CD4-positive, alpha-beta T cell treated with Interleukin-15 for 1 hour (primary cell): ENCODE results near the gene ATPAF1.
"Not testable (repeated sequence)": the region's sequence is repeated elsewhere in the genome, so short reads cannot be mapped to it uniquely, and the experiment has no call there.

Source experiments
- DNase-seq: peaks from one replicate; pipeline ENCODE4 v3.0.0-alpha.2; 2020

Gene ATPAF1

DNA sequence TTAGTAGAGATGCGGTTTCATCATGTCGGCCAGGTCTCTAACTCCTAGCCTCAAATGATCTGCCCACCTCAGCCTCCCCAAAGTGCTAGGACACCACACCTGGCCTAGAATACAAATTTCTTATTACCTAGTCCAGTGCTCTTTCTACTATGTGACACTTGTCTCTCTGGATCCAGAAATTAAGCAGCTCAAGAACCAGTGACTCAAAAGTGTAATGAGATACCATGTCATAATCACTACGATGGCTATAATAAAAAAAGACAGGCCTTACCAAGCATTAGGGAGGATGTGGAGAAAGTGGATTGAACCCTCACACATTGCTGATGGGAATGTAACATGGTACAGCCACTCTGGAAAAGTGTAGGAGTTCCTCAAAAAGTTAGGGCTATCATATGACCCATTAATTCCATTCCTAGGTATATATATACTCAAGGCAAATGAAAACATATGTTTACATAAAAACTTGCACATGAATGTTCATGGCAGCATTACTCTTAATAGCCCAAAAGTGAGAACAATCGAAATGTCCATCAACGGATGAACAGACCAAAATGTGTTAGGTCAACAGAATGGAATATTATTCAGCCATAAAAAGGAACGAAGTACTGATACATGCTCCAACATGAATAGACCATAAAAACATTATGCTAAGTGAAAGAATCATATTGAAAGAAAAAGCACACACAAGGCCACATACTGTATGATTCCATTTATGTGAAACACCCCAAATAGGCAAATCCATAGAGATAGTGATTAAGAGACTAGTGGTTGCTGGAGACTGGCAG lies 11.8 kb upstream of the ATPAF1 start:
- no peak for DNase-seq

DNA sequence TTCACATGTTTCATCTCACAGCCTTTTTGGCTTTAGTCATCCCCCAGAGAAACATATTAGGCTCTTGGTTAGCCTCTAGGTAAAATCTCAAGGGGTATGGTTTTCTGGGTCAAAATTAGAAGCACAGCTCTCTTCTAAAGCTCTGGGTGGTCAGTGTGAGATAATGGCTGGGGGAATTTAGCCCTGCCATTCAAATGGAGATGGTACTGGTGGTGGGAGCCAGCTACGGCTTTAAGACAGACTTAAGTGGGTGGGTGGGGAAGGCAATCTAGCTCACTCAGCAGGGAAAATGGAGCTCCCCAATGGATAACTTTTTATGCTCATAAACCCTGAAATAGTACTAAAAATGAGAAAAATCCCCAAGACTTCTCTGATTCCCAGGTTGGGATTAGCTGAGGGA lies 9.2 kb upstream of the ATPAF1 start:
- no peak for DNase-seq

GRCh38 chr1:46676531-46676930 lies 8.4 kb upstream of the ATPAF1 start:
- DNase-seq: no peak

- no peak for DNase-seq
These were observed 7.6 kb upstream of the ATPAF1 start for GRCh38 chr1:46675549-46676314.

DNA sequence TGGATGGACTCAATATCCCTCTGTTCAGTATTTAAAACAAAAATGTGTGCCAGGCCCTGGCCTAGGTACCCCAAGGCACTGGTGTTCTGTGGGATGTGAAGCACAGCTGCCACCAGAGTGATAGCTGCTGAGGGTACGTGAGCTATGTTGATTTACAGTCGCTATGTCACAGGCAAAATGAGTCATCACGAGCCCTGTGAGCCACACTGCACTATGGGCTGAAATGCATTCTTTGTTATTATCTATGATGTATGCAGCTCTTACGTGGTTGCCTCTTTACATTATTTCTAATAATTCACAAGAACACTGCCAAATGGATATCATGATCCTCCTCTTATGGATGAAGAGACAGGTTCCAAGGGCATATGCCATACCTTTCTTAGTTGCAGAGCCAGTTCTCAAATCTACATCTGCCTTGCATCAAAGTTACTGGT lies 5.6 kb upstream of the ATPAF1 start:
- no peak for DNase-seq

- DNase-seq: no peak
These were observed 4.5 kb upstream of the ATPAF1 start for GRCh38 chr1:46672696-46673095.

- DNase-seq: no peak
These were observed 3.4 kb upstream of the ATPAF1 start, which contains the start of gene TEX38 for GRCh38 chr1:46671554-46671953. TEX38 (plus strand) TSS chr1:46671854; CDS start chr1:46671935, 81 bp downstream.

DNA sequence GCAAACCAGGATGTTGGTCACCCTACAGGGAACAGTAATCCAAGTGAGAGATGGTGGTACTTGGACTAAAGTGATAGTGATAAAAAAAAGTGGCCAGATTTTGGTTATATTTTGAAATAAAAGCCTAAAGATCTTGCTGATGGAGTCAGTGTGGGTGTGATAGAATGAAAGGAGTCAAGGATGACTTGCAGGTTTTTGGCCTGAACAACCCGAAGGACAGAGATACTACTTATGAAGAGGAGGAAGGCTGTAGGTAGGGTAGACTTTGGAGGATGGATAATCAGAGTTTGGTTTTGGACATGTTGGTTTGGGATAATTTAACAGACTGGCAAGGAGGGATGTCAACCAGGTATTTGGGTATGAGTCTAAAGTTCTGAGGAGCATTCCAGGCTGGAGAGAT lies 2.0 kb upstream of the ATPAF1 start:
- DNase-seq: no peak

GRCh38 chr1:46665983-46666382 lies 2.2 kb downstream of the ATPAF1 start:
- DNase-seq: no peak

DNA sequence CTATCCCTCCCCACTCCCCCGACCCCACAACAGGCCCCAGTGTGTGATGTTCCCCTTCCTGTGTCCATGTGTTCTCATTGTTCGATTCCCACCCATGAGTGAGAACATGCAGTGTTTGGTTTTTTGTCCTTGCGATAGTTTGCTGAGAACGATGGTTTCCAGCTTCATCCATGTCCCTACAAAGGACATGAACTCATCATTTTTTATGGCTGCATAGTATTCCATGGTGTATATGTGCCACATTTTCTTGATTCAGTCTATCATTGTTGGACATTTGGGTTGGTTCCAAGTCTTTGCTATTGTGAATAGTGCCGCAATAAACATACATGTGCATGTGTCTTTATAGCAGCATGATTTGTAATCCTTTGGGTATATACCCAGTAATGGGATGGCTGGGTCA lies 5.2 kb downstream of the ATPAF1 start:
- not testable (repeated sequence) for DNase-seq

DNA sequence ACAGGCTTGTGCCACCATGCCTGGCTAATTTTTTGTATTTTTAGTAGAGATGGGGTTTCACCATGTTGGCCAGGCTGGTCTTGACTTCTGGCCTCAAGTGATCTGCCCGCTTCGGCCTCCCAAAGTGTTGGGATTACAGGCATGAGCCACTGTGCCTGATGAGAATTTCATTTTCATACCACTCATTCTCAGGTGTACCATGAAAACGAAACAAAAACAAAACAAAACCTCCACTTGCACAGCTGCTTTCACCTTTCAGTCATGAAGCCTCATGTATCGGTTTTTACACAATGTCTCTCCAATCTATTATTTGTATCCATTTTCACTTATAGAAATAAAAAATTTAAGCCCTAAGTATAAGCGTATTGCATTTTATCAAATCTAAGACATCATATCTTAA lies 8.0 kb downstream of the ATPAF1 start:
- DNase-seq: not testable (repeated sequence)

DNA sequence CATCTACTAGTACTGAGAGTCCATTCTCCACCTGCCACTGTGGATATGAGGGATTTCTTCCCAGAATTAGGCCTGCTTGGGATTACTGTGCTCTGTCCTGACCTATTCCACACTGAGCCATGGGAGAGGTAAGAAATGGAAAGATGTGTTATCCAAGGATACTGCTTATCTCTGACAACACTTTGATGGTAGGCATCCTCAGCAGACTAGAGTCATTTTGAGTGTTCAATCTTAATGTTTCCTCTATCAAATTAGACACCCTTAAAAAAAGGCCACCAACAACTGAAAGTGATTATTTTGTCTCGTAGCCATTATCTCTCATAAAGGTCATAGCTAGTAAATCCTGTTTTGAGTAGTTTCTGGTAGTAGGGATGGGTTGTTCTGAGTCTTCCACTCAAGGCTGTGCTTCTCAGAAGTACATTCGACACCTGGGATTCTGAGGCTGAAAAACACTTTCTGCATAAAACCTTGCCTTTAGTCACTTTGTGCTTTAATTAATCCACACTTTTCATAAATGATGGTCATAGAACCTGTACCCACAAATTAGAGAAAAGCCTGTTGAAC lies 8.8 kb downstream of the ATPAF1 start:
- DNase-seq: no peak

DNA sequence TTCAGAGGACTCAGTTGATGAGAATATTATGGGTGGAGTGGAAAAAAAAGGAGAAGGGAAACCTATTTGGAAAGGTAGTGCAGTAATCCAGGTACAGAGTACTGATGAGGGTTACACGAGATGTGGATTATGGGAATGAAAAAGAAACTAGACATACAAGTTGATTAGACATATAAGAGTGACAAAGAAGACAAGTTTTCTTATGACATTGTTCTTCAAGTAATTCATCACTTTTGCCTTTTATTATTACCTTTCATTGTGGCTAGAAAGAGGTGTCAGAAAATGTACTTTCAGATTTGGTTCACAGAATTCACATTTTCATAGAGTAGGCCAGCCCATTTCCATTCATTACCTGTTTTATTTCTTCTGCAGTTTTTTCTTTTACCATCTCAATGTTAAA lies 10.4 kb downstream of the ATPAF1 start:
- DNase-seq: no peak

DNA sequence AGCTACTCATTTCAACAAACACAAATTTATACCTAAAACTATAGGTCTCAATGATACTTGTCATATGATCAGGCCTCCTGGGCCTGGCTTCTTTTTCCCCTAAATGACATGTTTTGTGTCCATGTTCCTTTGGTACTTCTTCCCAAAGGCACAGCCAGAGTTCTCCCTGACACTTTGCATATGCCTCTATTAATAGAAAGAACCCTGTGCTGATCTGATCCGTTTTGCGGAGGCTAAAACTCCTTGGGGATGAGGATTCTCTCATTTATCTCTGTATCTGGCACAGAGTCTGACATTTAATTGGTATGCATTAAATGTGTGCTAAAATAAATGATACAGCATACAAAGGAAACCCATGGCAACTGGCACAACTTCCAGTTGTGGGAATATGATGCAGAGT lies 11.5 kb downstream of the ATPAF1 start:
- no peak for DNase-seq

- DNase-seq: no peak
These were observed 12.3 kb downstream of the ATPAF1 start for GRCh38 chr1:46655848-46656247.

DNA sequence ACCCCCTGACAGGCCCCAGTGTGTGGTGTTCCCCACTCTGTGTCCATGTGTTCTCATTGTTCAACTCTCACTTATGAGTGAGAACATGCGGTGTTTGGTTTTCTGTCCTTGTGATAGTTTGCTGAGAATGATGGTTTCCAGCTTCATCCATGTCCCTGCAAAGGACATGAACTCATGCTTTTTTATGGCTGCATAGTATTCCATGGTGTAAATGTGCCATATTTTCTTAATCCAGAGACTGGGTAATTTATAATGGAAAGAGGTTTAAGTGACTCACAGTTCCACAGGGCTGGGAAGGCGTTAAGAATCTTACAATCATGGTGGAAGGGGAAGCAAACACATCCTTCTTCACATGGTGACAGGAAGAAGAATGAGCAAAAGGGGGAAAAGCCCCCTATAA lies 13.5 kb downstream of the ATPAF1 start:
- not testable (repeated sequence) for DNase-seq

DNA sequence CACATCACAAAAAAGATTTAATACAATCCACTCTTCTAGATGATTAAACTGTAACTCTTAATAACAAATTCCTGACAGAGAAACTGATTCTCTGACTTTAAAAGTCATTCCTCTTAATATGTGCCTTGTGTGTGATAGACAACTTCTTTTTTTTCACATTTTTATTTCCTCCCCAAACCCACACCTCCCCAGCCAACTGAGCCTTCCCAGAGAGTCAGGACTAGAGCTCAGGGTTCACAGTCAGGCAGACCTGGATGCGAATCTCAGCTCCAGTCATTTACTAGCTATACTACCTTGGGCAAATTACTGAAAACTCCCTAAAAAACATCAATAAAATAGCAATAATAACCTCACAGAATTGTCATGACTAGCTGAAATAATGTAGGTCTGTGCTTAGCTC lies 14.2 kb downstream of the ATPAF1 start:
- no peak for DNase-seq

- no peak for DNase-seq
These were observed 14.7 kb downstream of the ATPAF1 start for GRCh38 chr1:46653405-46653958.

DNA sequence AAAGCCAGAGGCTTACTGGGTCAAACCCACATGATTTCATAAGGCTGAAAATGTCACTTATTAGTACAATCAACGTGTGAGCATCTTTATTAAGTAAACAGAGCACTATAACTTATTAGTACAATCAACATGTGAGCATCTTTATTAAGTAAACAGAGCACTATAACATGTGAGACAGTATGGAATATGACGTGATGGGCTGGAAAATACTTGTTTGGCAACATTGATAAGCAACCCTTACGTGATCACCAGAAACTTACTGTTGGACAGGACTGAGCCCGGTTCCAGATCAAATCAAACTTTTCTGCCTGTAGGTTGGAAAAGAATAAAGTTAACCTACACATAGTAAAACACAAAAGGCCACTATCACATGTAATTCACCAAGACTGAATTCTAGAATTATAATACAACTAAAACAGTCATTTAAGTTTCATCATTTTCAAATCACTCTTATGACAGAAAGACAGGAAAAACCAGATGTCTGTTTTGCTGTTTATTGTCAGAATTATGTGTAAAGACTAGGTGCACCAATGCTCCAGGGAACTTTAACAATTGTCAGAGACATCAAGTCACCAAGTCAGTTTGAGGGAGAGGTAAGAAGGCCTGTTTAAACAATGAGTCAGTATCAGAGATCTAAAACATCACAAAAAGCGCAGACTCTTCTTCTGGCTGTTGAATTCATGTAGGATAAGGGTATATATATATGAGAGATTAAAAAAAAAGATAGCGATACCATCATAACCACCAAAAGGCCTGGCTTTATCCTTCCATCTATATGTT lies 15.7 kb downstream of the ATPAF1 start:
- DNase-seq: no peak

DNA sequence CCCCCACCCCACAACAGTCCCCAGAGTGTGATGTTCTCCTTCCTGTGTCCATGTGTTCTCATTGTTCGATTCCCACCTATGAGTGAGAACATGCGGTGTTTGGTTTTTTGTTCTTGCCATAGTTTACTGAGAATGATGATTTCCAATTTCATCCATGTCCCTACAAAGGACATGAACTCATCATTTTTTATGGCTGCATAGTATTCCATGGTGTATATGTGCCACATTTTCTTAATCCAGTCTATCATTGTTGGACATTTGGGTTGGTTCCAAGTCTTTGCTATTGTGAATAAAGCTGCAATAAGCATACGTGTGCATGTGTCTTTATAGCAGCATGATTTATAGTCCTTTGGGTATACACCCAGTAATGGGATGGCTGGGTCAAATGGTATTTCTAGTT lies 17.0 kb downstream of the ATPAF1 start:
- DNase-seq: not testable (repeated sequence)

- DNase-seq: no peak
These were observed 17.7 kb downstream of the ATPAF1 start for GRCh38 chr1:46650491-46650890.

DNA sequence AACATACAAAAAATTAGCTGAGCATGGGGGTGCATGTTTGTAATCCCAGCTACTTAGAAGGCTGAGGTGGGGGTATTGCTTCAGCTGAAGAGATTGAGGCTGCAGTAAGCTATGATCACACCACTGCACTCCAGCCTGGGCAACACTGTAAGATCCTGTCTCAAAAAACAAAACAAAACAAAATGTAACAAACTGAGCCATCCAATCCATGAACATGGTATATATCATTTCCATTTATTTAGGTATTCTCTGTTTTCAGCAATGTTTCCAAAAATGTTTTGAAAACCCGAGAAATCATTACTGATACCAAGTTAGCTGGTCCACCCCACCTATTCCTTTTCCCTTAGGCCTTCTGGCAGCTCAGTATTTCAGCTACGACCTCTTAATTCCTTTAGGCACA lies 18.4 kb downstream of the ATPAF1 start:
- no peak for DNase-seq

- DNase-seq: no peak
These were observed 20.6 kb downstream of the ATPAF1 start for GRCh38 chr1:46647611-46648010.
